ENCODE measurements around the gene DCAF17. TPM values are rescaled to one million over a fixed set of nuclear protein-coding genes. Genes with fewer than 3 reads are reported as not detected.

The DCAF17 gene
- total RNA-seq: 23.1 and 23.5 TPM in 2 replicates

- Mint-ChIP-seq H3K9me3 (peaks cover 5% of the 10 kb centered on the region), H3K27ac (peak within 1 kb of the TSS; percentile 94), H3K4me3 (peak within 1 kb of the TSS; percentile 90), H3K27me3 (no peaks in the 10 kb centered on the region), H3K4me1 (peaks cover 24% of the 10 kb centered on the region), H3K36me3 (ENCODE audit: low read depth) (peaks cover 33% of the 10 kb centered on the region)
- DNase-seq (peak; percentile 91), ATAC-seq (ENCODE audit: low read depth) (peak; percentile 92)
- intact Hi-C loops (cut with micrococcal nuclease): loop anchor here (1.0 to 5.0 kb wide), 6 partner anchors 253 to 1123 kb away; partner anchors contain the start of genes DYNC1I2, GORASP2, HAT1 and PDK1
- ChIA-PET CTCF (interaction anchor here (0.6 to 1.9 kb wide), 8 partner anchors 12 to 505 kb away, joined by 3 to 11 read pairs (median 4); partner anchors contain the start of gene GORASP2), POLR2A (interaction anchor here (0.5 to 3.0 kb wide), 21 partner anchors 13 to 505 kb away, joined by 3 to 21 read pairs (median 5); partner anchors contain the start of gene GORASP2)
- no peak for TF ChIP-seq CTCF (IDR thresholded peaks at IDR 0.05)
Observed at GRCh38 chr2:171434013-171434989, at the start of gene DCAF17. Gene DCAF17, plus strand, starts transcription at chr2:171434226. Its CDS starts 352 bp downstream, at chr2:171434578.

- intact Hi-C loops (cut with micrococcal nuclease): no loop called here
- Mint-ChIP-seq H3K27me3 (no peaks in the 10 kb centered on the region), H3K9me3 (no peaks in the 10 kb centered on the region), H3K4me1 (peaks cover 49% of the 10 kb centered on the region), H3K4me3 (no peak overlapping the region), H3K27ac (no peak overlapping the region), H3K36me3 (ENCODE audit: low read depth) (peaks cover 3% of the 10 kb centered on the region)
- POLR2A ChIA-PET: no interaction called here
- DNase-seq (no peak), ATAC-seq (ENCODE audit: low read depth) (no peak)
- no peak for TF ChIP-seq CTCF (IDR thresholded peaks at IDR 0.05)
- CTCF ChIA-PET: no interaction called here
Observed at GRCh38 chr2:171386627-171387026, 47.4 kb upstream of the DCAF17 start.

GRCh38 chr2:171387052-171387451 lies 47.0 kb upstream of the DCAF17 start:
- Mint-ChIP-seq H3K4me3 (no peak overlapping the region), H3K27me3 (no peaks in the 10 kb centered on the region), H3K27ac (no peak overlapping the region), H3K36me3 (ENCODE audit: low read depth) (peaks cover 3% of the 10 kb centered on the region), H3K4me1 (peaks cover 49% of the 10 kb centered on the region), H3K9me3 (no peaks in the 10 kb centered on the region)
- DNase-seq (no peak), ATAC-seq (ENCODE audit: low read depth) (no peak)
- CTCF ChIA-PET: no interaction called here
- TF ChIP-seq CTCF (IDR thresholded peaks at IDR 0.05): no peak
- POLR2A ChIA-PET: no interaction called here
- intact Hi-C loops (cut with micrococcal nuclease): no loop called here

- peaks cover 2% of the 10 kb centered on the region for H3K36me3 Mint-ChIP-seq (ENCODE audit: low read depth)
- H3K4me1 Mint-ChIP-seq: peaks cover 61% of the 10 kb centered on the region
- POLR2A ChIA-PET: interaction anchor here (0.6 kb wide), 2 partner anchors 12 to 64 kb away, joined by 4 to 8 read pairs; no protein-coding TSS in a partner anchor
- H3K27ac Mint-ChIP-seq: peak overlapping the region; percentile 18
- no peaks in the 10 kb centered on the region for H3K9me3 Mint-ChIP-seq
- DNase-seq: no peak
- ATAC-seq (ENCODE audit: low read depth): no peak
- H3K4me3 Mint-ChIP-seq: no peak overlapping the region
- CTCF ChIA-PET: interaction anchor here (1.0 to 1.4 kb wide), 3 partner anchors 12 to 63 kb away, joined by 3 read pairs; no protein-coding TSS in a partner anchor
- intact Hi-C loops (cut with micrococcal nuclease): no loop called here
- no peak for TF ChIP-seq CTCF (IDR thresholded peaks at IDR 0.05)
- H3K27me3 Mint-ChIP-seq: no peaks in the 10 kb centered on the region
Observed at GRCh38 chr2:171389325-171389724, 44.7 kb upstream of the DCAF17 start.

GRCh38 chr2:171389780-171390179 lies 44.2 kb upstream of the DCAF17 start:
- Mint-ChIP-seq H3K4me1 (peaks cover 61% of the 10 kb centered on the region), H3K27ac (peak overlapping the region; percentile 18), H3K9me3 (no peaks in the 10 kb centered on the region), H3K27me3 (no peaks in the 10 kb centered on the region), H3K4me3 (no peak overlapping the region), H3K36me3 (ENCODE audit: low read depth) (peaks cover 2% of the 10 kb centered on the region)
- intact Hi-C loops (cut with micrococcal nuclease): no loop called here
- ChIA-PET POLR2A (no interaction called here), CTCF (interaction anchor here (1.0 to 1.4 kb wide), 3 partner anchors 11 to 63 kb away, joined by 3 read pairs; no protein-coding TSS in a partner anchor)
- DNase-seq: no peak
- TF ChIP-seq CTCF (IDR thresholded peaks at IDR 0.05): no peak
- no peak for ATAC-seq (ENCODE audit: low read depth)
